Stomach (tissue), 9 donors: ENCODE data around the gene SOX8. TPM values are rescaled to one million over a fixed set of nuclear protein-coding genes. Genes with fewer than 3 reads are reported as not detected.

Source experiments
- DNase-seq, 2 donors: peaks; one replicate each; pipeline versions ENCODE4 v3.0.0 to v3.0.0-alpha.2; 2013 to 2019
- H3K27ac ChIP-seq, 5 donors: fragments of 200-600 bp in 4 of 5; sonication (generic) in 4 of 5; one replicate each; pipeline ENCODE4 v1.5.1; 2013 to 2019; ENCODE audit warnings: mild to moderate bottlenecking in 1 of 5, moderate library complexity in 1 of 5
- H3K27me3 ChIP-seq, 3 donors: fragments of 200-600 bp; sonication (generic); one replicate each; pipeline ENCODE4 v1.5.1; 2017 to 2019; ENCODE audit warnings: mixed run types in 1 of 3
- H3K36me3 ChIP-seq, 4 donors: fragments of 200-600 bp; sonication (generic); 1 replicate in 3 of 4; 2 replicates in 1 of 4; pipeline ENCODE4 v1.5.1; 2016 to 2019
- H3K4me1 ChIP-seq, 4 donors: fragments of 200-600 bp; sonication (generic); one replicate each; pipeline ENCODE4 v1.5.1; 2016 to 2019
- H3K4me3 ChIP-seq, 4 donors: fragments of 200-600 bp; sonication (generic) in 3 of 4; one replicate each; pipeline ENCODE4 v1.5.1; 2016 to 2019; ENCODE audit warnings: mild to moderate bottlenecking in 1 of 4
- H3K9me3 ChIP-seq, 4 donors: fragments of 200-600 bp; sonication (generic); one replicate each; pipeline ENCODE4 v1.5.1; 2016 to 2019
- CTCF ChIP-seq, 7 experiments: fragments of 450-650 bp in 4 of 7; fragments of 200-600 bp in 3 of 7; sonication (generic) in 3 of 7; IDR thresholded peaks; one replicate each; pipeline ENCODE4 v1.5.1; 2016 to 2019; ENCODE audit warnings: antibody characterized with exemption in 7 of 7, control low read depth in 2 of 7, mild to moderate bottlenecking in 1 of 7
- EP300 ChIP-seq: sonication (generic); formaldehyde crosslinking; IDR thresholded peaks from one replicate; pipeline ENCODE4 v1.6.1; 2017; ENCODE audit warnings: antibody characterized with exemption
- POLR2A ChIP-seq, 4 donors: fragments of 450-650 bp; IDR thresholded peaks; one replicate each; pipeline ENCODE4 v1.6.1; 2016; ENCODE audit warnings: antibody characterized with exemption in 4 of 4, control low read depth in 2 of 4, mild to moderate bottlenecking in 1 of 4, moderate library complexity in 1 of 4
- POLR2AphosphoS5 ChIP-seq, 3 donors: sonication (generic); formaldehyde crosslinking; IDR thresholded peaks; one replicate each; pipeline ENCODE4 v1.6.1; 2016; ENCODE audit warnings: antibody characterized with exemption in 3 of 3
- WGBS, 5 donors: extraction: QIAGEN DNeasy Blood & Tissue Kit in 3 of 5; methylation state at CpG; one replicate each; pipeline versions ENCODE4 v1.1.5 to v1.1.7; 2013 to 2018; 5-methylcytosine and 5-hydroxymethylcytosine counted together
- intact Hi-C: fragments of 100-400 bp; cut with DNase I; formaldehyde crosslinking; loops from one replicate; pipeline ENCODE4 v1.15.1; 2023; ENCODE audit warnings: low total_unique reads
- polyA plus RNA-seq, 3 donors: library from polyadenylated mRNA; stranded (reverse); fragments of 200-250 nt; gene quantifications; one replicate each; pipeline ENCODE4 v1.2.3, GENCODE V29; 2013
- total RNA-seq, 5 donors: library from RNA; depleted of rRNA; stranded (reverse); fragments of >200 nt; gene quantifications; one replicate each; pipeline versions ENCODE4 v1.1.0 to v1.2.3, GENCODE V29; 2014 to 2016
- donor health status: healthy with polysubstance abuse.
- donor health status: Bipolar disorder and iron deficiency.
- donor health status: healthy.

The SOX8 gene
- total and polyA plus RNA-seq, 8 donors, result 0.45 to 15.1 (median 1.1) TPM; not detected in 3

DNA sequence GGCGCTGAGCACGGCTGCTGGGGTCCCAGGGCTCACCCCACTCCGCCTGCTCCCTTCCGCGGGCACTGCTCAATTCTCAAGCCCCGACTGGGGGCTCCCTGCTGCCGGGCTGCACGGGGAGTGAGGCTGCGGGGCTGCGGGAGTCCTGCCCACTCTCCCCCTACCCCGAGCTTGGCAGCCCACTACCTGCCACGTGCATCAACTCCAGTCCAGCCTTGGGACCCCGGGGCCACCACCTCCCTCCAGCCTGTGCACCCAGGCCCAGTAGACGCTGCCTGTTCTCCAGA, 47.6 kb downstream of the SOX8 start:
- whole genome bisulfite sequencing, 5 donors, result 50 to 74% (median 66%) methylated on average over 11 to 14 of the region's 14 CpGs

GRCh38 chr16:1030473-1030901, 48.9 kb downstream of the SOX8 start:
- peaks cover 0 to 5% (median 0%) of the 10 kb centered on the region in 4 donors for H3K4me1 ChIP-seq

More for the DNA sequence above, 47.6 kb downstream of the SOX8 start:
- intact Hi-C loops, result no loop called here
- Histone ChIP-seq H3K4me1 (peaks cover 0 to 5% (median 0%) of the 10 kb centered on the region in 4 donors), H3K27ac (no peak overlapping the region), H3K36me3 (no peaks in the 10 kb centered on the region), H3K27me3 (peaks cover 0 to 60% (median 19%) of the 10 kb centered on the region in 3 donors), H3K4me3 (no peak overlapping the region), H3K9me3 (no peaks in the 10 kb centered on the region)
- DNase-seq, result no peak
- TF ChIP-seq EP300 (no peak), POLR2AphosphoS5 (IDR thresholded peaks at IDR 0.05) (no peak), CTCF (IDR thresholded peaks at IDR 0.05) (no peak), POLR2A (IDR thresholded peaks at IDR 0.05) (no peak)

GRCh38 chr16:1031666-1032065, 50.1 kb downstream of the SOX8 start:
- Histone ChIP-seq H3K9me3 (no peaks in the 10 kb centered on the region), H3K27ac (no peak overlapping the region), H3K4me3 (no peak overlapping the region), H3K27me3 (peaks cover 0 to 71% (median 29%) of the 10 kb centered on the region in 3 donors), H3K4me1 (peaks cover 0 to 5% (median 0%) of the 10 kb centered on the region in 4 donors), H3K36me3 (no peaks in the 10 kb centered on the region)
- 87 to 92% (median 90%) methylated on average over 12 to 17 of the region's 17 CpGs for WGBS, 5 donors
- TF ChIP-seq POLR2A (IDR thresholded peaks at IDR 0.05) (no peak), CTCF (IDR thresholded peaks at IDR 0.05) (no peak), POLR2AphosphoS5 (IDR thresholded peaks at IDR 0.05) (no peak), EP300 (no peak)
- intact Hi-C loops, result no loop called here
- no peak for DNase-seq

More at GRCh38 chr16:1030473-1030901, 48.9 kb downstream of the SOX8 start:
- no peaks in the 10 kb centered on the region for H3K9me3 ChIP-seq
- DNase-seq, result peak in 1 of 2 donors; percentile 79
- no peaks in the 10 kb centered on the region for H3K36me3 ChIP-seq
- 36 to 64% (median 49%) methylated on average over 12 to 26 of the region's 26 CpGs for WGBS, 5 donors
- TF ChIP-seq EP300, result no peak
- no peak for TF ChIP-seq POLR2AphosphoS5 (IDR thresholded peaks at IDR 0.05)
- no peak for TF ChIP-seq CTCF (IDR thresholded peaks at IDR 0.05)
- intact Hi-C loops, result no loop called here
- H3K4me3 ChIP-seq, result no peak overlapping the region
- peaks cover 0 to 60% (median 24%) of the 10 kb centered on the region in 3 donors for H3K27me3 ChIP-seq
- no peak overlapping the region for H3K27ac ChIP-seq

DNA sequence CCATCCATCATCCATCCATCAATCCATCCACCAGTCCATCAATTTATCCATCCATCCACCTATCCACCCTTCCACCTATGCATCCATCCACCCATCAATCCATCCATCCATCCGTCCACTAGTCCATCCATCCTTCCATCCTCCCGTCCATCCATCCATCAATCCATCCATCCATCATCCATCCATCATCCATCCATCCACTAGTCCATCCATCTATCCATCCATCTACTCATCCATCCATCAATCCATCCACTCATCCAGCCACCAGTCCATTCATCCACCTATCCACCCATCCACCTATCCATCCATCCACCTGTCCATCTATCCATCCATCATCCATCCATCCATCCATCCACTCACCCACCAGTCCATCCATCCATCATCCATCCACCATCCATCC, 51.0 kb downstream of the SOX8 start:
- 88 to 100% (median 93%) methylated on average over 2 of the region's 2 CpGs for WGBS, 5 donors
- Histone ChIP-seq H3K36me3 (no peaks in the 10 kb centered on the region), H3K4me1 (peaks cover 0 to 5% (median 0%) of the 10 kb centered on the region in 4 donors), H3K9me3 (no peaks in the 10 kb centered on the region), H3K4me3 (no peak overlapping the region), H3K27ac (no peak overlapping the region), H3K27me3 (peaks cover 0 to 80% (median 39%) of the 10 kb centered on the region in 3 donors)
- no peak for TF ChIP-seq POLR2AphosphoS5 (IDR thresholded peaks at IDR 0.05)
- TF ChIP-seq CTCF (IDR thresholded peaks at IDR 0.05), result no peak
- no peak for TF ChIP-seq EP300
- TF ChIP-seq POLR2A (IDR thresholded peaks at IDR 0.05), result no peak
- intact Hi-C loops, result no loop called here
- no peak for DNase-seq
